ENCODE results near the gene GATC.

Gene GATC

GRCh38 chr12:120489018-120489417, 42.8 kb downstream of the GATC start:
- TF ChIP-seq MAX (IDR thresholded peaks at IDR 0.05; ENCODE audit: low read depth, low read length) (no peak), MYC (IDR thresholded peaks at IDR 0.05; ENCODE audit: low read depth, low read length) (no peak), POLR2A (IDR thresholded peaks at IDR 0.05; ENCODE audit: extremely low read depth, insufficient read length) (no peak), CTCF (IDR thresholded peaks at IDR 0.05; ENCODE audit: low read depth, low read length) (no peak)
- no peak overlapping the region for H3K4me3 ChIP-seq (ENCODE audit: low read depth, low read length)
- no peak for DNase-seq (ENCODE audit: low read depth)

- TF ChIP-seq MAX (IDR thresholded peaks at IDR 0.05; ENCODE audit: low read depth, low read length) (no peak), POLR2A (IDR thresholded peaks at IDR 0.05; ENCODE audit: extremely low read depth, insufficient read length) (no peak), CTCF (IDR thresholded peaks at IDR 0.05; ENCODE audit: low read depth, low read length) (no peak), MYC (IDR thresholded peaks at IDR 0.05; ENCODE audit: low read depth, low read length) (no peak)
- DNase-seq (ENCODE audit: low read depth) = no peak
- H3K4me3 ChIP-seq (ENCODE audit: low read depth, low read length) = no peak overlapping the region
Observed at GRCh38 chr12:120490325-120490724, 44.1 kb downstream of the GATC start.

- TF ChIP-seq MAX (IDR thresholded peaks at IDR 0.05; ENCODE audit: low read depth, low read length) = no peak
- no peak for TF ChIP-seq CTCF (IDR thresholded peaks at IDR 0.05; ENCODE audit: low read depth, low read length)
- TF ChIP-seq MYC (IDR thresholded peaks at IDR 0.05; ENCODE audit: low read depth, low read length) = no peak
- no peak for TF ChIP-seq POLR2A (IDR thresholded peaks at IDR 0.05; ENCODE audit: extremely low read depth, insufficient read length)
- DNase-seq (ENCODE audit: low read depth) = no peak
Observed at GRCh38 chr12:120490833-120491512, 44.7 kb downstream of the GATC start.

GRCh38 chr12:120495186-120495730, 49.0 kb downstream of the GATC start:
- no peak for DNase-seq (ENCODE audit: low read depth)
- peak overlapping the region; percentile 66 for H3K4me3 ChIP-seq (ENCODE audit: low read depth, low read length)
- TF ChIP-seq POLR2A (IDR thresholded peaks at IDR 0.05; ENCODE audit: extremely low read depth, insufficient read length) (no peak), CTCF (IDR thresholded peaks at IDR 0.05; ENCODE audit: low read depth, low read length) (no peak), MAX (IDR thresholded peaks at IDR 0.05; ENCODE audit: low read depth, low read length) (no peak), MYC (IDR thresholded peaks at IDR 0.05; ENCODE audit: low read depth, low read length) (no peak)

More at GRCh38 chr12:120490833-120491512, 44.7 kb downstream of the GATC start:
- H3K4me3 ChIP-seq (ENCODE audit: low read depth, low read length) = no peak overlapping the region

- TF ChIP-seq MAX (IDR thresholded peaks at IDR 0.05; ENCODE audit: low read depth, low read length) (peak; percentile 75; the same call in 1 of the 2 replicates), MYC (IDR thresholded peaks at IDR 0.05; ENCODE audit: low read depth, low read length) (peak; percentile 37), CTCF (IDR thresholded peaks at IDR 0.05; ENCODE audit: low read depth, low read length) (no peak), POLR2A (IDR thresholded peaks at IDR 0.05; ENCODE audit: extremely low read depth, insufficient read length) (peak; percentile 91)
- H3K4me3 ChIP-seq (ENCODE audit: low read depth, low read length) = peak within 1 kb of the TSS; percentile 87
- DNase-seq (ENCODE audit: low read depth) = peak; percentile 98
Observed at GRCh38 chr12:120495731-120496412, 49.6 kb downstream of the GATC start, which contains the start of gene DYNLL1. Gene DYNLL1 (plus strand): TSS chr12:120496113. CDS start chr12:120496422, 309 bp downstream.

Measured in NB4 (cell line).